ENCODE data around the gene FAM162B.

- TF ChIP-seq POLR2A (IDR thresholded peaks at IDR 0.05) = no peak
- TF ChIP-seq, protein P1, sequence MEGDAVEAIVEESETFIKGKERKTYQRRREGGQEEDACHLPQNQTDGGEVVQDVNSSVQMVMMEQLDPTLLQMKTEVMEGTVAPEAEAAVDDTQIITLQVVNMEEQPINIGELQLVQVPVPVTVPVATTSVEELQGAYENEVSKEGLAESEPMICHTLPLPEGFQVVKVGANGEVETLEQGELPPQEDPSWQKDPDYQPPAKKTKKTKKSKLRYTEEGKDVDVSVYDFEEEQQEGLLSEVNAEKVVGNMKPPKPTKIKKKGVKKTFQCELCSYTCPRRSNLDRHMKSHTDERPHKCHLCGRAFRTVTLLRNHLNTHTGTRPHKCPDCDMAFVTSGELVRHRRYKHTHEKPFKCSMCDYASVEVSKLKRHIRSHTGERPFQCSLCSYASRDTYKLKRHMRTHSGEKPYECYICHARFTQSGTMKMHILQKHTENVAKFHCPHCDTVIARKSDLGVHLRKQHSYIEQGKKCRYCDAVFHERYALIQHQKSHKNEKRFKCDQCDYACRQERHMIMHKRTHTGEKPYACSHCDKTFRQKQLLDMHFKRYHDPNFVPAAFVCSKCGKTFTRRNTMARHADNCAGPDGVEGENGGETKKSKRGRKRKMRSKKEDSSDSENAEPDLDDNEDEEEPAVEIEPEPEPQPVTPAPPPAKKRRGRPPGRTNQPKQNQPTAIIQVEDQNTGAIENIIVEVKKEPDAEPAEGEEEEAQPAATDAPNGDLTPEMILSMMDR (IDR thresholded peaks at IDR 0.05) = no peak
Measured at GRCh38 chr6:116773886-116774285, 8.4 kb upstream of the FAM162B start.
